ENCODE measurements around the gene EI24.

DNA sequence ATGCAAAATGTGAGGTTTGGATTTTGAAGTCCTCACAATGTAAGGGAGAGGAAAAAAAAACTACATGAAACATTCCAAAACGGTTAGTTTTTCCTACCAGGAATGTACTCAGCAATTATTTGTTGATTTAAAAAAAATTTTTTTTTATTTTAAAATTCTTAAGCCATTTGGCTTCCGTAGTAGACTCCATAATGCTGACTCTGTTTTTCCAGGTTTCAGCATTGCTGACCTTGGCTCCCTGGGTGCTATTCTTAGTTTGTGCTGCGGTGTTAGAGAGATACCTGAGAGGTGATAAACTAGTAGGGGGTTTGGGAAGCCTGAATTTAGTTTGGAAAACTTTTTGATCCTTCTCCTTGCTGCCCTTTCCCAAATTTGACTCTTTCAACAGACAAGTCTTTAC is 33.9 kb downstream of the EI24 start:
- TF ChIP-seq, protein P1, sequence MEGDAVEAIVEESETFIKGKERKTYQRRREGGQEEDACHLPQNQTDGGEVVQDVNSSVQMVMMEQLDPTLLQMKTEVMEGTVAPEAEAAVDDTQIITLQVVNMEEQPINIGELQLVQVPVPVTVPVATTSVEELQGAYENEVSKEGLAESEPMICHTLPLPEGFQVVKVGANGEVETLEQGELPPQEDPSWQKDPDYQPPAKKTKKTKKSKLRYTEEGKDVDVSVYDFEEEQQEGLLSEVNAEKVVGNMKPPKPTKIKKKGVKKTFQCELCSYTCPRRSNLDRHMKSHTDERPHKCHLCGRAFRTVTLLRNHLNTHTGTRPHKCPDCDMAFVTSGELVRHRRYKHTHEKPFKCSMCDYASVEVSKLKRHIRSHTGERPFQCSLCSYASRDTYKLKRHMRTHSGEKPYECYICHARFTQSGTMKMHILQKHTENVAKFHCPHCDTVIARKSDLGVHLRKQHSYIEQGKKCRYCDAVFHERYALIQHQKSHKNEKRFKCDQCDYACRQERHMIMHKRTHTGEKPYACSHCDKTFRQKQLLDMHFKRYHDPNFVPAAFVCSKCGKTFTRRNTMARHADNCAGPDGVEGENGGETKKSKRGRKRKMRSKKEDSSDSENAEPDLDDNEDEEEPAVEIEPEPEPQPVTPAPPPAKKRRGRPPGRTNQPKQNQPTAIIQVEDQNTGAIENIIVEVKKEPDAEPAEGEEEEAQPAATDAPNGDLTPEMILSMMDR (IDR thresholded peaks at IDR 0.05; ENCODE audit: insufficient read depth, low read length): no peak
- TF ChIP-seq, protein P2, sequence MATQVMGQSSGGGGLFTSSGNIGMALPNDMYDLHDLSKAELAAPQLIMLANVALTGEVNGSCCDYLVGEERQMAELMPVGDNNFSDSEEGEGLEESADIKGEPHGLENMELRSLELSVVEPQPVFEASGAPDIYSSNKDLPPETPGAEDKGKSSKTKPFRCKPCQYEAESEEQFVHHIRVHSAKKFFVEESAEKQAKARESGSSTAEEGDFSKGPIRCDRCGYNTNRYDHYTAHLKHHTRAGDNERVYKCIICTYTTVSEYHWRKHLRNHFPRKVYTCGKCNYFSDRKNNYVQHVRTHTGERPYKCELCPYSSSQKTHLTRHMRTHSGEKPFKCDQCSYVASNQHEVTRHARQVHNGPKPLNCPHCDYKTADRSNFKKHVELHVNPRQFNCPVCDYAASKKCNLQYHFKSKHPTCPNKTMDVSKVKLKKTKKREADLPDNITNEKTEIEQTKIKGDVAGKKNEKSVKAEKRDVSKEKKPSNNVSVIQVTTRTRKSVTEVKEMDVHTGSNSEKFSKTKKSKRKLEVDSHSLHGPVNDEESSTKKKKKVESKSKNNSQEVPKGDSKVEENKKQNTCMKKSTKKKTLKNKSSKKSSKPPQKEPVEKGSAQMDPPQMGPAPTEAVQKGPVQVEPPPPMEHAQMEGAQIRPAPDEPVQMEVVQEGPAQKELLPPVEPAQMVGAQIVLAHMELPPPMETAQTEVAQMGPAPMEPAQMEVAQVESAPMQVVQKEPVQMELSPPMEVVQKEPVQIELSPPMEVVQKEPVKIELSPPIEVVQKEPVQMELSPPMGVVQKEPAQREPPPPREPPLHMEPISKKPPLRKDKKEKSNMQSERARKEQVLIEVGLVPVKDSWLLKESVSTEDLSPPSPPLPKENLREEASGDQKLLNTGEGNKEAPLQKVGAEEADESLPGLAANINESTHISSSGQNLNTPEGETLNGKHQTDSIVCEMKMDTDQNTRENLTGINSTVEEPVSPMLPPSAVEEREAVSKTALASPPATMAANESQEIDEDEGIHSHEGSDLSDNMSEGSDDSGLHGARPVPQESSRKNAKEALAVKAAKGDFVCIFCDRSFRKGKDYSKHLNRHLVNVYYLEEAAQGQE (IDR thresholded peaks at IDR 0.05; ENCODE audit: insufficient replicate concordance, low read depth): no peak
- TF ChIP-seq SPI1 (IDR thresholded peaks at IDR 0.05; ENCODE audit: borderline replicate concordance, low read depth) (no peak), POLR2AphosphoS5 (IDR thresholded peaks at IDR 0.05; ENCODE audit: low read depth) (no peak), GABPA (IDR thresholded peaks at IDR 0.05; ENCODE audit: low read depth) (no peak)

Measured in HL-60 (cell line).